Esophagus (tissue), 2 donors: ENCODE measurements around the gene TCOF1. TPM values are rescaled to one million over a fixed set of nuclear protein-coding genes. Genes with fewer than 3 reads are reported as not detected.

Experiments
- H3K27ac ChIP-seq, 2 donors: one replicate each; pipeline ENCODE4 v1.5.1; 2013; ENCODE audit warnings: low read depth in 2 of 2, mild to moderate bottlenecking in 2 of 2, inconsistent platforms in 1 of 2, low read length in 1 of 2, moderate library complexity in 1 of 2
- H3K27me3 ChIP-seq, 2 donors: one replicate each; pipeline ENCODE4 v1.6.1; 2013; ENCODE audit warnings: low read length in 2 of 2, control low read depth in 1 of 2, mild to moderate bottlenecking in 1 of 2; ENCODE audit not compliant: insufficient read depth in 2 of 2, control insufficient read depth in 1 of 2
- H3K36me3 ChIP-seq, 2 donors: one replicate each; pipeline ENCODE4 v1.6.1; 2013; ENCODE audit warnings: low read length in 1 of 2; ENCODE audit not compliant: control insufficient read depth in 2 of 2, insufficient read depth in 2 of 2
- H3K4me1 ChIP-seq, 2 donors: one replicate each; pipeline ENCODE4 v1.6.1; 2013; ENCODE audit warnings: low read length in 1 of 2; ENCODE audit not compliant: control insufficient read depth in 2 of 2, insufficient read depth in 2 of 2
- H3K4me3 ChIP-seq, 2 donors: one replicate each; pipeline ENCODE4 v1.5.1; 2013; ENCODE audit warnings: low read length in 2 of 2, mild to moderate bottlenecking in 2 of 2, low read depth in 1 of 2, moderate library complexity in 1 of 2
- H3K9me3 ChIP-seq, 2 donors: one replicate each; pipeline ENCODE4 v1.6.1; 2013; ENCODE audit warnings: mild to moderate bottlenecking in 2 of 2, low read depth in 1 of 2, low read length in 1 of 2, moderate library complexity in 1 of 2; ENCODE audit not compliant: control insufficient read depth in 2 of 2, insufficient read depth in 1 of 2
- WGBS, 2 donors: extraction: QIAGEN DNeasy Blood & Tissue Kit; methylation state at CpG; one replicate each; pipeline ENCODE4 v1.1.7; 2013; 5-methylcytosine and 5-hydroxymethylcytosine counted together
- polyA plus RNA-seq, 2 donors: library from polyadenylated mRNA; stranded (reverse); fragments of 200-250 nt; gene quantifications; one replicate each; pipeline ENCODE4 v1.2.3, GENCODE V29; 2013
- donor health status: healthy with polysubstance abuse.
- donor health status: Bipolar disorder and iron deficiency.

The TCOF1 gene
- polyA plus RNA-seq, 2 donors = 13.0 to 13.5 TPM

DNA sequence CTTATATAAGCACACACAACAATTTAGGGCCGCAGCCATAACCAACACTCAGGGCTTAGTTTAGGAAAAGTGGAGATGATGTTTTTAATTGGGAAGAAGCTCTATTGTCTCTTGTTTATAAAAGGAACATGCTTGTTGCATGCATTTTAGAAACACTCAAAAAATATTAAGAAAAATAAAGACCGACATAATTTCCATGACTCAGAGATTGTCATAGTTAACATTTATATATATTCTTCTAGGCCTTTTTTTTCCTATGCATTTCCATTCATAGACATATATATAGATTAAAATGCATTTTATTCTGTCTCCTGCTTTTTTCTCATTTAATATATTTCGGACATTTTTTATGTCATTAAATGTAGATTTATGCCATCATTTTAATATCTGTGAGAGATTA is 41.2 kb upstream of the TCOF1 start:
- no peaks in the 10 kb centered on the region for H3K27me3 ChIP-seq
- no peaks in the 10 kb centered on the region for H3K9me3 ChIP-seq
- H3K4me1 ChIP-seq = peaks cover 0 to 17% of the 10 kb centered on the region in 2 donors
- no peaks in the 10 kb centered on the region for H3K36me3 ChIP-seq
- WGBS, 2 donors = 94 to 95% methylated on average over 3 of the region's 3 CpGs
- H3K4me3 ChIP-seq = no peak overlapping the region
- H3K27ac ChIP-seq = no peak overlapping the region

DNA sequence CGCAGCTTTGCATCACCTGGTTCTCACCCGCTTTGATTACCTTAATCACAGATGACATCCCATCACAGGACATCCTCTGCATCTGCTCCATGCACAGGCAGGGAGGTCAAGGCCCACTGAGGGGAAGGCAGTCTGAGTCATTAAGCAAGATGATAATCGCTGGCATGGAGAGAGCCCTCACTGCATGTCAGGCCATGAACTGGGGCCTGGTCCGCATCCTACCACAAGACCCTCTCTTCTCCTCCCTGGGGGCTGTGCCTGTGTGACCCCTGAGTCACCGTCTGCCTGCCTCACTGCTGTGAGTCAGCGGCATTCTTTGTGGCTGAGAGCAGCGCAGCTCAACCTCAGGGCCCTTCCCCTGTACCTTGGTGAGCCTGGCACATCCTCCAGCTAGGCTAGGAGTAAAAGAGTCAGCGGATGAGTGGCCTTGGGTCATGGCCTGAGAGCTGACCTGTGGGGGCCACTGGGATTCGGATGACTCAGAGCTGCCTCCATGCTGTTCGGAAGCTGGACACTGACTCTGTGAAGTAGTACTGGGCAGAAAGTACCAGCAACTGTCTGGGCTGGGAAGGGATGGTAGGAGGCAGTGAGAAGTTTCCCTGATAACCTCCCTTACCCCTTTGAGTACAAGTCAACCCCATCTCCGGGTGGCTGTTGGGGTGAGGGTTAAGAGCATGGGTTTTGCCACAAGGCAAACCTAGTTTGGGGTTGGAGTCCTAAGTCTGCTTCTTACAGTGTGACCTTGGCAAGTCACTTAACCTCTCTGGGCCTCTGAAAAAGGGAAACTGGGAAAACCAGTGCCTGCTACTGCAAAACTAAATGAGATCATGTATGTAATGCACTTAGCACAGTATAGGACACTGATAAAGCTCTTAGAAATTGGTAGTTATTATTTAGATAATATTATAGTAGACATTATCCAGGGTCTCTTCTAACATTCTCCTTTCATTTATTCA is 40.2 kb upstream of the TCOF1 start:
- Histone ChIP-seq H3K27ac (peak overlapping the region in 1 of 2 donors; percentile 35), H3K27me3 (no peaks in the 10 kb centered on the region), H3K4me1 (peaks cover 0 to 17% of the 10 kb centered on the region in 2 donors), H3K9me3 (no peaks in the 10 kb centered on the region), H3K36me3 (no peaks in the 10 kb centered on the region), H3K4me3 (no peak overlapping the region)
- WGBS, 2 donors = 73 to 78% methylated on average over 11 of the region's 11 CpGs

DNA sequence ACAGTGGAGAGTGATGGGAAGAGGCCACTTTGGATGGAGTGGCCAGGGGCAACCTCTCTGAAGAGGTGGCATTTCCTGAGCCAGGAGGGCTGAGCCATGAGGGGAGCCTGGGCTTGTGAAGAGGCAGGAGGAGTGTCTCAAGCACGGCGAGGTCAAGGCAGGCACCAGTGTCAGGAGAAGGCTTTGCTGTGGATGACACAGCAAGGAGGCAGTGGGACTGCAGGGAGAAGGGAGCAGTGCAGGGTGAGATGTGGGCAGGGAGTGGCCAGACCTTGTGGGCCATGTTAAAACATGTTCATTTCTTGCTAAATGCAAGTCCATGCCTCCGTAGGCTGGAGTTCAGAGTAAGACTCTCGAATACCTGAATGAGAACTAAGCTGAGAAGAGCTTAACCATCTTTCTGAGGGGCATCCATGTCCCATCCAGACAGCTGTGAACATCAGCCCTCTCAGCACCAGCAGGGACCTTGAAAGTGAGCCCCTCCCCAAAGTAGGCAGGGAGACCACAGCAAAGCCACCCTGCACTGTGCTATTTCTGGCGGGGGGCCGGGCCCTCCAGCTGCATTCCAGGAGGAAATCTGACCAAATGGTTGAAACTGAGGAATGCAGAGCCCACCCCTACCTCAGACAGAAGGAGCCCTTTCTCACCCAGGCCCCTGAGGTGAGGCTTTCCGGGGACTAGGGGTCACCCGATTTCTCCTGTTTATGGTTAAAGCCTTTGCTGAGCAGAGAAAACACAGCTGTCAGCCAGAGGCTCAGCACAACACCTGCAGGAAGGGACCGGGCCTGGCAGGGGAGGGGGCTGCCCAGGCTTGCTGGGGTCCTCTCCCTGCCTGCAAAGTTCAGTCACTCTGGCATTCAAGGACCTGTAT is 38.6 kb upstream of the TCOF1 start:
- Histone ChIP-seq H3K4me3 (no peak overlapping the region), H3K36me3 (no peaks in the 10 kb centered on the region), H3K4me1 (peaks cover 0 to 17% of the 10 kb centered on the region in 2 donors), H3K27ac (peak overlapping the region; percentile 11 to 73), H3K27me3 (no peaks in the 10 kb centered on the region), H3K9me3 (no peaks in the 10 kb centered on the region)
- 62 to 71% methylated on average over 9 of the region's 9 CpGs for WGBS, 2 donors

DNA sequence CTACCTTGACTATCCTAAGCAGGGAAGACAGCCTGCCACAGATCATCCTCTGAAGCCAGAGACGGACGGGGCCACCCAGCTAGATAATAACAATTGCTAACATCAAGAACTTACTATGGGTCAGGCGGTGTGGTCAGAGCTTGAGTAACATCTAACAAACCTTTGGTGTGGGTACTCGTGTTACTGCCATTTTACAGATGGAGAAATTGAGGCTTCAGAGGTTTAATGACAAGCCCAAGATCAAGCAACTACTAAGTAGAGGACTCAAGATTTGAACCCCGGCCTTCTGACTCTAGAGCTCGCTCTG is 38.1 kb upstream of the TCOF1 start:
- Histone ChIP-seq H3K27ac (peak overlapping the region in 1 of 2 donors; percentile 73), H3K27me3 (no peaks in the 10 kb centered on the region), H3K4me1 (peaks cover 0 to 17% of the 10 kb centered on the region in 2 donors), H3K9me3 (no peaks in the 10 kb centered on the region), H3K36me3 (no peaks in the 10 kb centered on the region), H3K4me3 (no peak overlapping the region)
- 92 to 96% methylated on average over 6 of the region's 6 CpGs for WGBS, 2 donors

DNA sequence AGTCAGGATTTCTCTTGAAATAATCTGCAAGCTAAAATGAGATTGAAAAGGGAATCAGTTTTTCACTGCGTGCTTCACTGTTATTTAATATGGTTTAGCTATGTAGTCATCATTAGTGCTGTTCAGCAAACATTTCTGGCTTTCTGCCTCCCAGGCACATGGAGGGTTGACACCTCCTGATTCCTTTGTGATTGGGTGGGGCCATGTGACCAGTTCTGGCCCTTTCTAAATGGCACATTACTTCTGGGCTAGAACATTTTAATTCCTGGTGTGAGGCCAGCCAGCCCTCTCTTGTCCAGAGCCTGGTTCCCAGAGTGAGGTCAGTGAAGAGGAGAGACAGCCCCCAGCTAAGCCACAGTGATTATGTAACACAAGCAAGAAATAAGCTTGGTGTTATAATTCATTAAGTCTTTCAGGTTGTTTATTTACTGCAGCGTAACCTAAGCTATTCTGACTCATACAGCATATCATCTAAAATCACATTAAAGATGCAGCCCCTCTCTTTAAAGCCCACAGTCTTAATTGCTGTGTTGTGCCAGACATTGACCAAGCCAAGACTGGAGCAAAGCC is 37.4 kb upstream of the TCOF1 start:
- Histone ChIP-seq H3K27ac (peak overlapping the region in 1 of 2 donors; percentile 69), H3K36me3 (no peaks in the 10 kb centered on the region), H3K4me3 (no peak overlapping the region), H3K27me3 (no peaks in the 10 kb centered on the region), H3K9me3 (no peaks in the 10 kb centered on the region), H3K4me1 (peaks cover 0 to 17% of the 10 kb centered on the region in 2 donors)
- WGBS, 2 donors = 30 to 43% methylated on average over 2 of the region's 2 CpGs

DNA sequence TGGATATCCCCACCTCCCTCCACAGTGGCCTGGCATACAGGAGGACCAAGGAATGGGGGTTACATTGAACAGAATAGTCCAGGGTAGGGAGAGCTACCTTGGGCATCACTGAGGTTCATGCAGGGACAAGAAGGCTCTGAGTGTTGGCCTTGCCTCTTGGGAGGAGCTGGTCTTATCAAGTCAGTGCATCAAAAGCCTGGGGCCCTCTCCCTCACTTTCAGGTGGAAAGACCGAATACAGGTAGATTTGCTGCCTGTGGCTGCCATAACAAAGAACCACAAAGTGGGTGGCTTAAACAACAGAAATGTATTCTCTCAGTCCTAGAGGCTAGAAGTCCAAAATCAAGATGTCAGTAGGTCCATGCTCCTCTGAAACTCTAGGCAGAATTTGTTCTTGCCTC is 36.3 kb upstream of the TCOF1 start:
- 84 to 100% methylated on average over 1 of the region's 1 CpG for WGBS, 2 donors
- H3K27ac ChIP-seq = no peak overlapping the region
- H3K27me3 ChIP-seq = no peaks in the 10 kb centered on the region
- no peaks in the 10 kb centered on the region for H3K36me3 ChIP-seq
- H3K4me1 ChIP-seq = peaks cover 0 to 17% of the 10 kb centered on the region in 2 donors
- no peak overlapping the region for H3K4me3 ChIP-seq
- H3K9me3 ChIP-seq = no peaks in the 10 kb centered on the region

DNA sequence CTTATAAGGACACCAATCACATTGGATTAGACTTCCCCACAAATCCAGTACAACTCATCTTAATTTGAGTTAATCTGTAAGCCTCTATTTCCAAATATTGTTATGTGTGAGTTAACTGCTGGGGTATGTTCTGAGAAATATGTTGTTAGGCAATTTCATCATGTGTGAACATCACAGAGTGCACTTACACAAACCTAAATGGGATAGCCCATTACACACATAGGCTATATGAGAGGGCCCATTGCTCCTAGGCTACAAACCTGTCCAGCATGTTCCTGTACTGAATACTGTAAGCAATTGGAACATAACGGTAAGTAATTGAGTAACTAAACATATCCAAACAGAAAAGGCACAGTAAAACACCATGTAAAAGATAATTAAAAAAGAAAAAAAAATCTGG is 35.7 kb upstream of the TCOF1 start:
- Histone ChIP-seq H3K4me1 (peaks cover 0 to 17% of the 10 kb centered on the region in 2 donors), H3K36me3 (no peaks in the 10 kb centered on the region), H3K4me3 (no peak overlapping the region), H3K9me3 (no peaks in the 10 kb centered on the region), H3K27me3 (no peaks in the 10 kb centered on the region), H3K27ac (no peak overlapping the region)
- 71 to 86% methylated on average over 1 of the region's 1 CpG for WGBS, 2 donors

DNA sequence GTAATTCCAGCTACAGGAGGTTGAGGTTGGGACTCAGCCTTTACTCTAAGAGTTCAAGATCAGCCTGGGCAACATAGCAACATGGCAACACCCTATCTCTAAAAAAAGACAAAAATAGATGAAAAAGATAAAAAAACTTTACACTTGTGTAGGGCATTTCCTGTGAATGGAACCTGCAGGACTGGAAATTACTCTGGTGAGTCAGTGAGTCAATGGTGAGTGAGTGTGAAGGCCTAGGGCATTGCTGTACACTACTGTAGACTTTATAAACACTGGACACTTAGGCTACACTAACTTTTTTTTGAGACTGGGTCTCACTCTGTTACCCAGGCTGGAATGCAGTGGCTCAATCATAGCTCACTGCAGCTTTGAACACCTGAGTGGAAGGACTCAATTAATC is 35.3 kb upstream of the TCOF1 start:
- H3K4me3 ChIP-seq = no peak overlapping the region
- H3K4me1 ChIP-seq = peaks cover 0 to 16% of the 10 kb centered on the region in 2 donors
- no peak overlapping the region for H3K27ac ChIP-seq
- no peaks in the 10 kb centered on the region for H3K9me3 ChIP-seq
- H3K36me3 ChIP-seq = no peaks in the 10 kb centered on the region
- no peaks in the 10 kb centered on the region for H3K27me3 ChIP-seq

DNA sequence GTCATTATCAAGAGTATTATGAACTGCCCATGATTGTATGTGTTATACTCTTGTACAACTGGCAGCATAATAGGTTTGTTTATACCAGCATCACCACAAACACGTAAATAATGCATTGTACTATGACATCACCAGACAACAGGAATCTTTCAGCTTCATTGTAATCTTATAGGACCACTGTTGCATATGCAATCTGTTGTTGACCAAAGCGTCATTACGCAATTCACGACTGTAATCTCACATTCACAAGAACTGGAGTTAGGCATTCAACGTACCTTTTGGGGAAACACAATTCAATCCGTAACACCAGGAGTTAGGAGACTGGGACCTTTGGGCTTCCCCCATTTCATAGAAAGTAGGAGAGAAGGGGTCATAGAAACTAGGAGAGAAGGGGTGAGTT is 34.4 kb upstream of the TCOF1 start:
- H3K4me1 ChIP-seq = peaks cover 0 to 14% of the 10 kb centered on the region in 2 donors
- H3K27ac ChIP-seq = no peak overlapping the region
- no peaks in the 10 kb centered on the region for H3K36me3 ChIP-seq
- H3K9me3 ChIP-seq = no peaks in the 10 kb centered on the region
- H3K27me3 ChIP-seq = no peaks in the 10 kb centered on the region
- WGBS, 2 donors = 86 to 92% methylated on average over 6 of the region's 6 CpGs
- no peak overlapping the region for H3K4me3 ChIP-seq
